Fibroblast of peridontal ligament (primary cell): Measurements from ENCODE around the gene CLSTN2.
A peak's percentile ranks its signal among the peaks of the same experiment; 100 is the strongest.

Experiments
- DNase-seq: peaks from one replicate; pipeline ENCODE4 v3.0.0-alpha.2; 2010; ENCODE audit errors: extremely low read depth

CLSTN2 gene

DNA sequence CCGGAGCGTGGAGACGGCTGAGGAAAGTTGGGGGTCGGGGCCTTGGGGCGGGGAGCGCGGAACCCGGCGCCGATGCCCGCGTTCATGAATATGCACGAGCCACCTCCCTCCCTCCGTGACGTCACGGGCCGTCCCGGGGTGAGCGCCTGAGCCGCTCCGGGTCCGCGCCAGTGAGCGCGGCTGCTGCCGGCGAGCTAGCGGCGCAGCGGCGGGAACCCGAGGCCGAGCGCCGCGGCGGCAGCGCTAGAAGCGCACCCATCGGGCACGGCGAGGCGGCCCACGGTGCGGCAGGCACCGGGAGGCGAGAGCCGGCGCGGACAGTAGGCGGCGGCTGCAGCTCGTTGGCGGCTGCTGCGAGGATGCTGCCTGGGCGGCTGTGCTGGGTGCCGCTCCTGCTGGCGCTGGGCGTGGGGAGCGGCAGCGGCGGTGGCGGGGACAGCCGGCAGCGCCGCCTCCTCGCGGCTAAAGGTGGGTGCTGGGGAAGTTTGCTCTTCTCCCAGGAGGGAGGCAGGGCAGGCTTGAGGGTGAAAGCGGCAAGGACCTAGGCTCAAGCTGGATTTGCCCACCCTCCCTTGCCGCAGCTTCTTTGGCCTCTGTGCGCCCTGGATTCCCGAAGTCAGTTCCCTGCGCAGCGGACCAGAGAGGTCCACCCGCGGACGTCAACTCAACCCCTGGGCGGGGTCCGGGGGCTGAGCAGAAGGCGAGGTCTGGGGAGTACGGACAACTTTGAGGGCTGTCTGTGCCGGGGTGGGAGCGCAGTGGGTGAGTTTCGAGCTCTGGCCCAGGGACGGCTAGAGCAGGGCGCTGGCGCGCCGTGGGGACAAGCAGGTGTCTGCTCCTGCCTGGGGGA lies at the start of gene CLSTN2:
TSS of gene CLSTN2 (plus strand) at position 170 of the 850 bp plus-strand sequence.
- peak; percentile 27 for DNase-seq

DNA sequence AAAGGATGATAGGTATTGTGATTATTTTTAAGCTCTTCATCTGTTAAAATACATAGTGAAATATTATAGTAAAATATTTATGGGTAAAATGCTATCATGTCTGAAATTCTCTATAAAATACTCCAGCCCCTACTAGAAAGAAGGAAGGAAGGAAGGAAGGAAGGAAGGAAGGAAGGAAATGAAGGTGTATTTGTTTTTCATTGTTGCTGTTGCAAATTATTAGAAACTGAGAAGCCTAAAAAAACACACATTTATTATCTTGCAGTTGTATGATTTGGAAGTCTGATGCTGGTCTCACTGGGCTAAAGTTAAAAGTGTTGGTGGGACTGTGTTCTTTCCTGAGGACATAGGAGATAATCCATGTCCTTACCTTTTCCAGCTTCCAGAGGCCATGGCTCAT lies 47.6 kb upstream of the CLSTN2 start:
- no peak for DNase-seq

- no peak for DNase-seq
Measured at GRCh38 chr3:139888561-139889140, 46.3 kb upstream of the CLSTN2 start.

DNA sequence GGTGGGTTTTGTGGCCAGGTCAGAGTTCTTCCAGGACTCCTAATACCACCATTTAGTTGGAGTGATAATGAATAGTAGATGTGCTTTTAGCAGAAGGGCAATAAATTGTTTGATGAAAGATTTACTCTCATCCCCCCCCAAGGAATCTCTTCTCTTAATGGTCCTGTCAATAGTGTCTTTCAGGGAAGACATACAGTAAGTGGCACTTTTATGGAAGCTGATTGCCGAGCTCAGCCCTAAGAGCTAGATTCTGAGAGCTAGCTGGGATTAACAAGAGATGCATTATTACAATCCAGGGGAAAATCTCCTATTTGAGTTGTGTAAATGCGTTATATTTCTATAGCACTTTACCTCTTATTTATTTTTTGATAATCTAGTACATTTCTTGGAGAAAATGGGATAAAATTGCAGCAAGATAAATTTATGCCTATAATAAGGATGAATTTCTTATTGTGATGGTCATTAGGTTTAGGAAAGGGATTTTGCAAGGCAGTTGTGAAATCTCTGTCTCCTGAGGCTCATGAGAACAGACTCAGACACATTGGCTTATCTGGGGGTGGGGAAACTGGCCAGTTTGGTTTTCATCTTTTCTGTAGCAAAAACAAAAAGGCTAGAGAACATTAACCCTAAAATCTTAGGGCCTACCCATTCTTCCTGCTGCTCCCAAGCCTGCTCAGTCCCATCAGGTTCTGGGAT lies 41.6 kb upstream of the CLSTN2 start:
- peak; percentile 53 for DNase-seq

DNA sequence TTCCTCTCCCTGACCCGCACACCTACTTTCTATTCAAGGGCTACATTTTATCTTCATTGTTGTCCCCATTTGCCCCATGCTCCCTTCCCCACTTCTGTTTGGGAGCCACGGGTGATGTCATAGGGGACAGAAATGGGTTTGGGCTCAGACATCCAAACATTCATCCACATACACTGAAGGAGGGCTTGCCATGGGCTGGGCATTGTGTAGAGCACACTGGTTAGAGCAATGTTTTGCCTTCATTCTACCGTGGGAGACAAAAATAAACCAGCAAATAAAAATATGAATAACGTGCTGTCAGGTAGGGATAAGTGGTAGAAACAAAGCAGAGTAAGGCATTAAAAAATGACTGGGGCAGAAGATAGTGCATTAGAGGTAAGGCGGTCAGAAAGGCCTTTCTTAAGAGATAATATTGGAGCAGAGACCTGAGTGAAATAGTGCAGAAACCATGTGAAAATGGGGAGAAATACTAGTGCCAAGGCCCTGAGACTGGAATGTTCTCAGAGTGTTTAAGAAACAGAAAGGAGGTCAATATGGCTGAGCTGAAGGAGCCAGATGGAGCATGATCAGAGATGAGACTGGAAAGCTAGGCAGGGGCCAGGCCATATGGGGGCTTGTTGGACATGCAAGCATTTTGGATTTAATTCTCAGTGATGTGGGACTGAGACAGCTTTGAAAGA lies 40.9 kb upstream of the CLSTN2 start:
- DNase-seq, result no peak

- no peak for DNase-seq
Measured at GRCh38 chr3:139894643-139894989, 40.4 kb upstream of the CLSTN2 start.

- no peak for DNase-seq
Measured at GRCh38 chr3:139897759-139898158, 37.2 kb upstream of the CLSTN2 start.

DNA sequence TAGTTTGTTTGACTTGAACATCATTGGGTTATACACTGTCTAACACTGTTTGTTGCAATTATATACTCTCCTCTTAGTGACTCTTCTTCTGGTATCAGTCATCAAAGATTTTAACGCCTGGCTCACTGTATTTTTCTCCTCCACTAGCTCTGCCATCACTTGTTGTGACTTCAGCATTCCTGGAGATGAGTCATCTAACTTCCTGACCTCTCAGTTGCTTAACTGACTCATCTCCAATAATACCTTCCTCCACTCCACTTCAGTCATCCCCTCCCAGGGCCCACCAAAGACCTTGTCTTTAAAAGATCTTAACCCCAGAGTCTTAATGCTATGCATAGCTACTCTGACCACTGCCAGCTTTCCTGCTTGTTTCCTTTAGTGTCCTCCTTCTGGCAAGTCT lies 28.6 kb upstream of the CLSTN2 start:
- DNase-seq, result peak; percentile 45

- no peak for DNase-seq
Measured at GRCh38 chr3:139909811-139910210, 25.2 kb upstream of the CLSTN2 start.

DNA sequence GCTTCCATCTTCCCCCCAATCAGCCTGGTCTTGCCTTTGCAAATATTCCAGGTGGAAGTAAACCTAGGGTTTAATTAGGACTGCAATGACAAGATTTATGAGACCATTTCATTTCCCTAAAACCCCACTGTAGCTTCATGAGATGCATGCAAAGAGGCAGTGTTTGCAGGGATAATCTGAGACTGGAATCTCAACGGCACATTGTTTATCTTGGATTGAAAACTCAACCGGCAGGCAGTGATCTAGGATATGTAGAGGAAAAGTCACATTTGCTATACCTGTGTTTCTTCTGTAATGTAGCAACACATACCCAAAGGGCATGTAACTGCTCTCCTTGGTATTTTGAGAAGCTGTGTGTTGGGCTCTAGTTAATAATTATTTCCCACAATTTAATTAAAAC lies 18.7 kb upstream of the CLSTN2 start:
- no peak for DNase-seq

- no peak for DNase-seq
Measured at GRCh38 chr3:139917226-139917785, 17.7 kb upstream of the CLSTN2 start.

DNA sequence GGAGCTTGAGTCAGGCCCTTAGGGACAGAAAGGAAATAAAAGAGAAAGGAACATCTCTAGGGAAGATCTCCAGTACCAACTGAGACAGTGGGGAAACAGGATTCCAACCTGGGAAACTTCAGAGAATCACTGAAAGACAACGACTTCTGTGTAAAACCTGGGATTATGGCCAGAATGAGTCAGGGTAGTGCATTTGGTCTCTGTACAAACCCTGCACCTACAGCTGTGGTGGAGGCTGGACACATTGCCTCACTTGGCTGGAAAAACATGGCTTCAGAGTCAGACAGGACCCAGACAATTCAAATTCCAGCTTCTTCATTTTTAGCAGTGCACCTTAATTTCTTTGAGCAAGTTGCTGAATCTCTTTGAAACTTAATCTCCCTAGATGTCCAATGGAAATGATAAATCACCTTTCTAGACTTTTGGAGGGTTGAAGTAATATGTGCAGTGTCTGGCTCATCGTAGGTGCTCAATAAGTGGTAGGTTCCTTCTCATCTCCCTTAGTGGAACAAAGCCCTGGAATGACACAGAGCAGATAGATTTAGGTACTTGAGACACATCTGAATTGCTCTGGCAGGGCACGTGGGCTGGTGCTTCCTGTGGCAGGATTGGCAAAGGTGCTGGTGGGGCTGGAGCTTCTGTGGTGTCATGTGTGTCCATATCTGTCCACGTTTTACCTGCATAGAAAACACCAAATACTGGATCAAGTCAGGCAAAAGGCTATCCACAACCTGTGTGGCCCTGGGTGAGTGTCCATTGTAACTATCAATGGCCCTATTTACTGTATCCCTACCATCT lies 6.1 kb upstream of the CLSTN2 start:
- peak; percentile 10 for DNase-seq

DNA sequence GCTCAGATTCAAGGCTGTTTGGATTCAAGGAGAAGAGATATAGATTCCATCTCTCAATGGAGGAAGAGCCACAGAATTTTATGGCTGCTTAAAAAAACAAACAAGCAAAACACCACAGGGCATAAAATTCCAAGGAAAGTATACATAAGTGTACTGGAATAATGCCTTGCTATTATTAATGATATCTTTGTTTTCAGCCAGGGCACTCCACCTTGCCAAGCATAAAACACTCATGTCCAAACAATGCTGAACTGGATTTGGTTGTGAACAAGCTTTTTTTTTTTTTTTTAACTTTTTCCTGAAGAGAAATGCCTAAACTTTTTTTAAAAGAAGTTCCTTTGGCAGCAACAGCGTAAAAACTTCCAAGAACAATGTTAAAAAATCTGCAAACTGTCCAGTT lies 4.8 kb upstream of the CLSTN2 start:
- peak; percentile 8 for DNase-seq

GRCh38 chr3:139933766-139934165 lies 1.2 kb upstream of the CLSTN2 start:
- no peak for DNase-seq

- peak; percentile 52 for DNase-seq
Measured at GRCh38 chr3:139934613-139935015, 371 bp upstream of the CLSTN2 start.

DNA sequence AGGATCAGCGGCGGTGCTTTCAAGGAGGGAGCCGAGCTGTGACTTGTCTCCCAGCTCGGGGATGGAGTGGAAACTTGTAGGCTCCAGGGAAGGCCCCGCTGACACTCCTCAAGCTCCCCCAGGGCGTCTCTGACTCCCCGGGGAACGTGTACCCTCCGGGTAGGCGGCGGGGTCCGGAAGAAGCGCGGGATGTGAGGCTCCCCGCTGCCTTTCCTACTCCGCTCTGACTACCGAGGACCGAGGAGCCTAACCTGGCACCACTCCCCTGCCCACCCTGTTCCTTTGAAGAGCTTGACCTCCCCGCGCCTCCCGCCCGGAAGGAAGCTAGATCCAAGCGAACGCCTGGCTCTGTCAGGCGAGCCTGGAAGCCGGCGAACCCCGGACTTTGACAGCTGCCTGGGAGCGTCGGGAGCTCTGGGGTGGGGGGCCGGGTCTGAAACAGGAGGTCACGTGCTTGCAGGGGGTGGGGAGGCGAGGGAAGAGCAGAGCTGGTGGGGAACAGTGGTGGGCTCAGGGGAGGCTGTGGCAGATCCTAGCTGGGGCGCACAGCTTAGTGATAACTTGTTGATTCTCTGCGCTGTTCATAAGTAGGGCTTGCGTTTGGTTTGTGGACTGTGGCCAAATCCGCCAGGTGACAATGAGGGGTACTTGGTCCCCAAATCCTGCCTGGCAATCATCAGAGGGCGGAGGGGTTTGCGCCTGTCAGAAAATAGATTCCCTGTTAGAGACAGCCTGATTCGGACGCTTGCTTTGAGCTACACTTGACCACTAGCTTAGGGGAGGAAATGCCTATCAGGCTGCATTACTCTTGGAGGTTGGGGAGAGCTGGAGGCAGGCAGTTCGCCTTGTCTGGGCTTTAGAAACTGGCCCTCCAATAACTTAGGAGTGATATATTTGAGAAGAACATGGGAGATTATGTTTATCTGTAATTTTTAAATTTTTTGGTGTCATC lies 1.2 kb downstream of the CLSTN2 start:
- peak; percentile 20 for DNase-seq

- peak; percentile 71 for DNase-seq
Measured at GRCh38 chr3:139937674-139938279, 2.8 kb downstream of the CLSTN2 start.

- DNase-seq, result no peak
Measured at GRCh38 chr3:139939681-139940190, 4.8 kb downstream of the CLSTN2 start.

- DNase-seq, result no peak
Measured at GRCh38 chr3:139940622-139941021, 5.6 kb downstream of the CLSTN2 start.
